HuH-7.5 (cell line): ENCODE results near the gene ZNF497.

Source experiments
- DNase-seq: peaks from one replicate; pipeline ENCODE4 v3.0.0; 2011; ENCODE audit warnings: low spot score

Gene ZNF497

GRCh38 chr19:58367698-58368454, 5.3 kb upstream of the ZNF497 start:
- DNase-seq, result no peak

DNA sequence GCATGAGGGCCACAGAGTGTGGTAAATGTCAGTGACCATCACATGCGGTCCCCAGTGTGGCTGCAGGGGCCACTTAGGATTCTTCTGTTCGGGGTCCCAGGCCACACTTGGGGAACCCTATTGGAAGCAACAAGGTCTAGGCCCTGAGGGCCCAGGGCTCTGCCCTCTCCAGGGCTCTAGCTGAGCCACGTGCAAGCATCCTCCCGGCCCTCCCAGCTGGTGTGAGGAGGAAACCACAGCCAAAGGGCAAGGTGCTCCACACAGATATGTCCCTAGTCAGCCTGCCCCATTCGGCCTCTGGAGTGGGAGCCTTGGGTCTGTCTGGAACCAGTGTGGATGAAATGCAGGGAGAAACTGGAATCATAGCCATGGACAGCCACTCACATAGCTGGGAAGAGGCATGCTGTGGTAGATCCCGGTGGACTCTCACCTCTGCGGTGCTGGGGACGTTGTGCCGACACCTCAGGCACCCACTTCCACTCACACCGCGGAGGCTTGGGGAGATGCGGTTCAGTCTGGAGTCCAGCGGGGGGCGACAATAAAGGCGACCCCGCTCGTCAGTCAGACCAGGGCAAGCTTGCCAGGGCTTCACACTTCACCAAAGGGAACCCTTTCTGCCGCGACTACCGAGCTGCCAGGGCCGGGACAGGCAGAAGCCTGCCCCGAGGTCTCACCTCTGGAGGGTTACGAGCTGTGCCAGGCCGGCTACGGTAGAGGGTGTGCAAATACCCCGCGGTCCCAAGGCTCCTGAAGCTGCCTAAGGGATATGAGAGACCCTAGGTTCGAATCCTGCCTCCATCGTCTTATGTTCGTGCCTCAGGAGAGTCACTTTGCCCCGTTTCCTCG, 4.3 kb upstream of the ZNF497 start:
- no peak for DNase-seq

GRCh38 chr19:58364146-58364545, 1.6 kb upstream of the ZNF497 start:
- no peak for DNase-seq

DNA sequence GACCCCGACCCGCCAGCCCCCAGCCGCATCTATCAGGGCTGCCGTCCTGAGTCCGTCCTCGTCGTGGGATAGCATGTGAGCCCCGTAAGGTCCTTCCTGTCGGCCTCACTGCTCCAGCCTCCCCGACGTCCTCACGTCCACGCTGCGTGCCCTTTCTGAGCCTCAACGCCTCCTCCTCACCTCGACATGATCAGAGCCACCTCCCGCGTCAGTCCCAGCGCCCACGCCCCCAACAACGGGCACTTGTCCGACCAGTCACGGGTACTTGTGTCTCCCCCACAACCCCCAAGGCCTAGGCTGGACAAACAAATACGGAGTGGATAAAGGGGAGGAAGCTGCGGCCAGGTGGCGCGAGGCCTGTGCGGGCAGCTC, 665 bp downstream of the ZNF497 start:
- peak; percentile 91 for DNase-seq

GRCh38 chr19:58357481-58358145, 4.9 kb downstream of the ZNF497 start:
- DNase-seq, result no peak

DNA sequence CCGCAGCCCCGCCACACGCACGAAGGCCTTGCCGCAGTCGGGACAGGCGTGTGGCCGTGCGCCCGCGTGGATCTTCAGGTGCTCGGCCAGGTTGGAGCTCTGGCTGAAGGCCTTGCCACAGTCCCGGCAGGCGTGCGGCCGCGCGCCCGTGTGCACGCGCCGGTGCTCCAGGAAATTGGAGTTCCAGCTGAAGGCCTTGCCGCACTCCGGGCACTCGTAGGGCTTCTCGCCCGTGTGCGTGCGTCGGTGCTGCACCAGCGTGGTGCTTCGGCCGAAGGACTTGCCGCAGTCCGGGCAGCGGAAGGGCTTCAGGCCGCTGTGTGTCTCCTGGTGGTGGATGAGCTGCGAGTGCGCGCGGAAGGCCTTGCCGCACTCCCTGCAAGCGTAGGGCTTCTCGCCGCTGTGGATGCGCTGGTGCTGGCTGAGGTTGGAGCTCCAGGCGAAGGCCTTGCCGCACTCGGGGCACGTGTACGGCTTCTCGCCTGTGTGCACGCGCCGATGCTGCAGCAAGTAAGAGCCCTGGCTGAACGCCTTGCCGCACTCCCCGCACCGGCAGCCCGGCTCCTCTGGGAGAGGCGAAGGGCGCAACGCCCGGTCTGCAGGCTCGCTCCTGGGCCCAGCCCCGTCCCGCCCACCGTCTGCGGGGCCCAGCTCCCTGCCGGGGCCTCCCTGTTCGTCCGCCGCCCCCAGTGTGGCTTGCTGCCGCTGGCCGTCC, 5.6 kb downstream of the ZNF497 start:
- DNase-seq, result no peak

DNA sequence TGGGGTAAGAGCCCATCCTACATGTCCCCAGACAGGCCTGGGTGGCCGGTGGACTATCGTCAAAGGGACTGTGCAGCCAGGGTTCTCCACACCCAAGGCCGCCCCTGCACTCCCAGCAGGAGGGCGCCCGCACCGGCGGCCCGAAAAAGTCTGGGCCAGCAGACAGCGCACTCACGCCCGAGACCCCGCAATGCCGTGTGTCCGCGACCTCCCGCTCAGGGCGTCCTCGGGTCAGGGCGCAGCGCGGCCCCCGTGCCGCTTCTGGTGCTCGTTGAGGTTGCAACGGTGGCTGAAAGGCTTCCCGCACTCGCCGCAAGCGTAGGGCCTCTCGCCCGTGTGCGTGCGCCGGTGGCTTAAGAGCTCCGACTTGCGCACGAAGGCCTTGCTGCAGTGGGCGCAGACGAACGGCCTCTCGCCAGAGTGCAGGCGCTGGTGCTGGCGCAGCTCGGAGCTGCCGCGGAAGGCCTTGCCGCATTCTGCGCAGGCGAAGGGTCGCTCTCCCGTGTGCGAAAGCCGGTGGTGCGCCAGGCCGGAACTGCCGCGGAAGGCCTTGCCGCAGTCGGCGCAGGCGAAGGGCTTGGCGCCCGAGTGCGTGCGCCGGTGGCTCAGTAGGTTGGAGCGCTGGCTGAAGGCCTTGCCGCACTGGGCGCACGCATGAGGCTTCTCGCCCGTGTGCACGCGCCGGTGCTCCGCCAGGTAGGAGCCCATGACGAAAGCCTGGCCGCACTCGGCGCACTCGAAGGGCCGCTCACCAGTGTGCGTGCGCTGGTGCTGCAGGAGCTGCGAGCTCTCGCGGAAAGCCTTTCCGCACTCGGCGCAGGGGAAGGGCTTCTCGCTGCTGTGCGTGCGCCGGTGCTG, 6.4 kb downstream of the ZNF497 start:
- DNase-seq, result no peak

GRCh38 chr19:58355215-58355796, 7.2 kb downstream of the ZNF497 start:
- no peak for DNase-seq

DNA sequence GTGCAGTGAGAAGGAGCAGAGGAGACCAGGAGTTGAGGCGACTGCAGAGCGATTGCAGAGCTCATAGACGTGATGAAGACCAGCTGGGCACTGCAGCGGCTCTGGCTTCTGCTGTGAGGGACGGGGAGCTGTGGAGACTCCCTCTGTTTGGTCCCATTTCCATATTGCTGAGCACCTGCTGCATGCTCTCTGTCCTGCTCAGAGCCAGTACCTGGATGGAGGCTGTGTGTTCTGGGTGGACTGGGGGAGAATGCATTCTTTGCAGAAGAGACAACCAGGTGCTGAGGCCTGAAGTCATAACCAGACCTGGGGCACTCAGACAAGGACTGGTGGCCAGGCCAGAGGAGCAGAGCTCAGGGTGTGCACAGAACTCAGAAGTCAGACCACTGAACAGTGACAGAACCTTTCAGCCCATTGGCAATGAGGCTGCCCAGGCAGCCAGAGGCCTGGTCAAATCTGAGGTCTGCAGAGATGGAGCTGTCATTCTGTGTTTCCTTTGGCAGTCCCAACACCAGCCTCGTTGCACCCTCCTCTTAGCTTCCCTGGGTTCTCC, 8.0 kb downstream of the ZNF497 start:
- no peak for DNase-seq

- DNase-seq, result peak; percentile 50
Measured at GRCh38 chr19:58353717-58354477, 8.7 kb downstream of the ZNF497 start.

DNA sequence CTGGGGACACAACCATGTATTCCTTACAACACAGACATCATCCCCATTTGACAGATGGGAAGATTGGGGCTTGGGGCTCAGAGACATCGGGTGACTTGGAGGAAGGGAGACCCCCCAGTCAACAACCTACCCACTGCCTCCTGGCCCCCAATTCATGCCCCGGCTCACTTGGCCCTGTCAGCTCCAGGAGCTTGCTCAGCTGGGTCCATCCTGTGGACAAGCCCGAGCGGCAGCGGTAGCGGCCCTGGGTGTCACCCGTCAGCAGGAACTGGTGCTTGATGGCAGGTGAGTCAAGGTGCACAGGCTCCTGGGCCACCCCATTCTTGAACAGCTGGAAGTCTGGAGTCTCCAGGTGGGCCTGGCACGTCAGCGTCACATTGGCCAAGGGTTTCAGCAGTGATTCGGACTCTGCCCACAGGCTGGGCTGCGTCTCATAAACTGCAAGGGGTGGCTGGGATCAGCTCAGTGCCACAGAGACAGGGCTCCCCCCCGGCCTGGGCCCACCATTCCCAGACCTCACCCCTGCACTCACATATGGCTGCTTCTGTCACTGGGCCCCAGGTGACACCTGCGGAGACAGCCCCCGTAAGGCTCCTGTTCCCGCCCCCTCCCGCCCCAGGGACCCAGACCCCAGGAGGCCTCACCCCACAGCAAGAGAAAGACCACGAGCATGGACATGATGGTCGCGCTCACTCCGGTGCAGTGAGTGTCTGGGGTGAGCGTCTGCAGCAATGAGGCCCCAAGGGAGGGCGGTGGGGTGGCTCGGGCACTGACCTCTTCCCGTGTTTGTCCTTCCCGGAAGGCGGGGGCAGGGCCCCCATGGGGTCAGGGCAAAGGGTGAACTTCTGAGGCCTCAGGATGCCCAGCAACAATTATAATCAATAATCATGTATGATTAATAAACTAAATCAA, 9.5 kb downstream of the ZNF497 start, which contains the start of gene A1BG:
TSS of gene A1BG (minus strand) at position 733 of the 912 bp plus-strand sequence. CDS start at position 678, 55 bp downstream.
- DNase-seq, result peak; percentile 77

DNA sequence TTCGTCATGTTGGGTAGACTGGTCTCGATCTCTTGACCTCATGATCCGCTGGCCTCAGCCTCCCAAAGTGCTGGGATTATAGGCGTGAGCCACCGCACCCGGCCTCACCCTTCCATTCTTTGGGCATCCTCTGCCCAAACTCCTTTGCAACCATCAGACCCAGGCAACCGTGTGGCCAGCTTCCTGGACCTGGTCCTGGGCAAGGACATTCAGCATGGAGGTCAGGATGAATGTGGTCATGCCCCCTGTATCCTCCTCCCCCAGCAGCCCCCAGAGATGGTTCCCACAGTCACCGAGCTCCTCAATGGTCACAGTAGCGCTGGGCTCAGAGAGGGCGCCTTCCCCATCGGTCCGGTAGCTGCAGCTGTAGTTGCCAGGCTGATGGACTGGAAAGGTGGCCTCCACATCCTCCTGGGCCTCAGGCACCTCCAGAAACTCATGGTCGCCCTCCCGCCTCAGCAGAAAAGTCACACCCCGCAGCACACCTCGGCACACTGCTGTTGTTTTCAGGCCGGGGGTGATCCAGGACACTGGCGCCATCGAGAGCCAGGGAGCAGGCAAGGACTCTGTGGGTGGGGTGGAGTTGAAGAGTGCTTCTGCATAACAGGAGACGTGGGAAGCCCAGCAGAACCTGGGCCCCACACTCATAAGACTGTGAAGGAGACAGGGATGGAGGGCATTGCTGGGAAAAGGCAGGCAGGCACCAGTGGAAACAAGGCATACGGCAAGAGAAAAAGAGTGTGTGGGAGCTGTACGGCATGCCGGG, 10.4 kb downstream of the ZNF497 start:
- no peak for DNase-seq

DNA sequence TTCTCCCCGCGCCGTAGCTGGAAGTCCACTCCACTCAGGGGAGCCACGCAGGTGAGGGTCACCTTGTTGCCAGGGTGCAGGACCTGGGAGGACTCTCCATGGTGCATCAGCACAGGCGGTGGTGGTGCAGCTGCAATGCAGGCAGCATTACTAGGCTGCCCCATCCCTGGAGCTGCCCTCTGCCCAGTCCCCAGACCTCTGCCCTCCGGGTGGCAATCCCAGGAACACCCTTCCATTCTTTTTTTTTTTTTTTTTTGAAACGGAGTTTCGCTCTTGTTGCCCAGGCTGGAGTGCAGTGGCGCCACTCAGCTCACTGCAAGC, 11.0 kb downstream of the ZNF497 start:
- DNase-seq, result no peak

GRCh38 chr19:58350871-58351557, 11.5 kb downstream of the ZNF497 start:
- no peak for DNase-seq

- no peak for DNase-seq
Measured at GRCh38 chr19:58350001-58350861, 12.3 kb downstream of the ZNF497 start.

GRCh38 chr19:58349590-58349989, 13.0 kb downstream of the ZNF497 start:
- no peak for DNase-seq
